GM23248 (cell line): ENCODE measurements around the gene SEMA5B.

Experiments
- EZH2 ChIP-seq: fragments of 200-600 bp; sonication (generic); IDR thresholded peaks from 2 replicates; pipeline ENCODE4 v1.6.1; 2018; ENCODE audit warnings: antibody characterized with exemption, mild to moderate bottlenecking; ENCODE audit not compliant: insufficient read depth, poor library complexity, severe bottlenecking
- EZH2phosphoT487 ChIP-seq: fragments of 200-600 bp; sonication (generic); IDR thresholded peaks from 2 replicates; pipeline ENCODE4 v1.6.1; 2018; ENCODE audit warnings: antibody characterized with exemption, moderate library complexity, mild to moderate bottlenecking, low read depth; ENCODE audit not compliant: insufficient read depth

DNA sequence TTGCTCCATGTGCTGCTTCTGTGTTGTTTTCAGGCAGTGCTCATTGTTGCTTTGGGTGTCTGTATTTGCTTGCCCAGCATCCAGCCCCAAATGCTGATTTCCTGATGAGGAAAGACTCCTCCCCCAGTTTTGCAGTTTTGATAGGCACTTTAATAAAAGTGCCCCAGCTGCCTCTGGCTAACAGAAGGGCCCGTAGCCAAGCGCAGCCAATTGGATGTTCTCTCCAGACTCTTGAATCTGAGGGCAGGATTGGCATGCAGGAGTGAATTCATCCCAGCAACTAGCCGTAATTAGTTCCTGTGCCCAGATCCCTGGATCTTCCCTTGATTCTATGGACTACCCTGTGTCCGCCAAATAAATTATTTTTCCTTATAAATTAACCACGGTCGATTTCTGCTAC is 14.8 kb upstream of the SEMA5B start:
- no peak for TF ChIP-seq EZH2
- no peak for TF ChIP-seq EZH2phosphoT487
